Smooth muscle cell (in vitro differentiated cells): ENCODE results near the gene IL17REL. TPM values are rescaled to one million over a fixed set of nuclear protein-coding genes. Genes with fewer than 3 reads are reported as not detected.

ENCODE experiments used
- DNase-seq: peaks from one replicate; lab custom pipeline; 2025; ENCODE audit not compliant: unreplicated experiment; lab: John Stamatoyannopoulos, UW
- H2AFZ ChIP-seq: fragments of 200-600 bp; sonication (generic); 2 replicates; pipeline ENCODE4 v1.6.0; 2016; ENCODE audit warnings: antibody characterized with exemption, low read depth, mild to moderate bottlenecking
- H3F3A ChIP-seq: fragments of 200-600 bp; sonication (generic); 2 replicates; pipeline ENCODE4 v1.6.0; 2017; ENCODE audit warnings: antibody characterized with exemption, low read depth
- H3K27ac ChIP-seq: fragments of 200-600 bp; sonication (generic); 2 replicates; pipeline ENCODE4 v1.5.1; 2016; ENCODE audit warnings: low read depth, mild to moderate bottlenecking
- H3K27me3 ChIP-seq: fragments of 200-600 bp; sonication (generic); 2 replicates; pipeline ENCODE4 v1.6.1; 2016; ENCODE audit warnings: low read depth, mild to moderate bottlenecking
- H3K36me3 ChIP-seq: fragments of 200-600 bp; sonication (generic); 2 replicates; pipeline ENCODE4 v1.5.1; 2016; ENCODE audit warnings: low read depth
- H3K4me1 ChIP-seq: fragments of 200-600 bp; sonication (generic); 2 replicates; pipeline ENCODE4 v1.5.1; 2016; ENCODE audit warnings: low read depth
- H3K4me2 ChIP-seq: fragments of 200-600 bp; sonication (generic); 2 replicates; pipeline ENCODE4 v1.6.0; 2016; ENCODE audit warnings: mild to moderate bottlenecking
- H3K4me3 ChIP-seq: fragments of 200-600 bp; sonication (generic); 2 replicates; pipeline ENCODE4 v1.5.1; 2016; ENCODE audit warnings: mild to moderate bottlenecking
- H3K79me2 ChIP-seq: fragments of 200-600 bp; sonication (generic); 2 replicates; pipeline ENCODE4 v1.6.0; 2016; ENCODE audit warnings: low read depth, mild to moderate bottlenecking
- H3K9ac ChIP-seq: fragments of 200-600 bp; sonication (generic); 2 replicates; pipeline ENCODE4 v1.6.0; 2016; ENCODE audit warnings: low read depth
- H3K9me3 ChIP-seq: fragments of 200-600 bp; sonication (generic); replicated peaks from 2 replicates; pipeline ENCODE4 v1.5.1; 2016; ENCODE audit warnings: low read depth
- H4K20me1 ChIP-seq: fragments of 200-600 bp; sonication (generic); 2 replicates; pipeline ENCODE4 v1.6.0; 2016; ENCODE audit warnings: low read depth
- WGBS: methylation state at CpG from one replicate; pipeline ENCODE4 v1.1.7; 2016; ENCODE audit warnings: low lambda C conversion rate; 5-methylcytosine and 5-hydroxymethylcytosine counted together
- polyA plus RNA-seq: library from polyadenylated mRNA; unstranded; fragments of >200 nt; fragmentation: Nextera tagmentation; extraction: Ambion mirVana; gene quantifications from 2 replicates; pipeline ENCODE4 v1.2.1, GENCODE V29; 2016
- total RNA-seq: library from RNA; depleted of rRNA; stranded (reverse); fragments of >200 nt; gene quantifications from 2 replicates; pipeline ENCODE4 v1.2.3, GENCODE V29; 2014
- TF ChIP-seq, protein P1 (sequence below): fragments of 200-600 bp; sonication (generic); IDR thresholded peaks from 2 replicates; pipeline ENCODE4 v1.5.1; 2017; ENCODE audit warnings: borderline replicate concordance, mild to moderate bottlenecking, antibody characterized with exemption; ENCODE audit not compliant: insufficient read depth, poor library complexity, severe bottlenecking

IL17REL gene
- total and polyA plus RNA-seq, 2 experiments from 2014 or later, result 0.04 TPM; not detected in 1

DNA sequence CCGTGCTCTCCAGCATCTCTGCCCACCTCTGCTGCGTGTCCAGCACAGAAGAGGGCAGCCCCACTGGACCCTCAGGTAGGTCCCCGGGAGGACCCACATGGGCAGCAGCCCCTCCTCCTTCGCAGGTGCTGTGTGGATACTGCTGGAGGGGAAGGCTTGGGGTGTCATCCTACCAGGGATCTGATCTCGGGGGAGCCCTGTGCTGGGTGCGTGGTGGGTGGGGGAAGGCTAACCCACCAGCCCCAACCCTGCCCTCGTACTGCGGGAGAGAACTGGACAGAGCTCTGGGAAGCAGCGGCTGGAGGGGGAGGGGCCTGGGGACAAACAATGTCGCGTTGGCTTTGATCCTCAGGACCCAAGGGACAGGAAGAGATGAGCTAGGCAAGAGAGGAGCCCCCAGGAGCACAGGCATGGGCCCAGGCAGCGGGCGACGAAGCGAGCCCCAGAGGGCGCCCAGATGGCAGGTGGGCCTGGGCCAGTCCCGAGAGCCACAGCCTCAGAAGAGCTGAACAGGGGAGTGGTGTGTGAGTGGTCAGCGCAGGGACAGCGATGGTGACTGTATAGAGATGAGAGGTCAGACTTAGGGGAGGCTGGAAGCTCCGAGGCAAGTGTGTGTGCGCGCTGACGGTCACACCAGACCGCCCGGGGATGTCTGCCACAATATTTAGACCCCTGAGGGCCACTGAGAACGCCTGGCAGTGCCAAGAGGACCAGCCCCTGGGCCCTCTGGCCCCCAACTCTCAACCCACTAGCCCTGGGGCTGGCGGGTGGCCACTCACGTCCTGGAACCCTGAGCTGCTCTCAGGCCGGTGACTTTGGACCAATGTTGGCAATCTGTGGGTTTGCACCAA, 53.4 kb downstream of the IL17REL start:
- no peak for DNase-seq
- peak overlapping the region; percentile 82 for H3K27ac ChIP-seq
- TF ChIP-seq, protein P1, sequence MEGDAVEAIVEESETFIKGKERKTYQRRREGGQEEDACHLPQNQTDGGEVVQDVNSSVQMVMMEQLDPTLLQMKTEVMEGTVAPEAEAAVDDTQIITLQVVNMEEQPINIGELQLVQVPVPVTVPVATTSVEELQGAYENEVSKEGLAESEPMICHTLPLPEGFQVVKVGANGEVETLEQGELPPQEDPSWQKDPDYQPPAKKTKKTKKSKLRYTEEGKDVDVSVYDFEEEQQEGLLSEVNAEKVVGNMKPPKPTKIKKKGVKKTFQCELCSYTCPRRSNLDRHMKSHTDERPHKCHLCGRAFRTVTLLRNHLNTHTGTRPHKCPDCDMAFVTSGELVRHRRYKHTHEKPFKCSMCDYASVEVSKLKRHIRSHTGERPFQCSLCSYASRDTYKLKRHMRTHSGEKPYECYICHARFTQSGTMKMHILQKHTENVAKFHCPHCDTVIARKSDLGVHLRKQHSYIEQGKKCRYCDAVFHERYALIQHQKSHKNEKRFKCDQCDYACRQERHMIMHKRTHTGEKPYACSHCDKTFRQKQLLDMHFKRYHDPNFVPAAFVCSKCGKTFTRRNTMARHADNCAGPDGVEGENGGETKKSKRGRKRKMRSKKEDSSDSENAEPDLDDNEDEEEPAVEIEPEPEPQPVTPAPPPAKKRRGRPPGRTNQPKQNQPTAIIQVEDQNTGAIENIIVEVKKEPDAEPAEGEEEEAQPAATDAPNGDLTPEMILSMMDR, result no peak
- no peak overlapping the region for H3K9ac ChIP-seq
- no peaks in the 10 kb centered on the region for H3F3A ChIP-seq
- 92% methylated on average over 25 of the region's 29 CpGs for WGBS
- no peaks in the 10 kb centered on the region for H3K9me3 ChIP-seq
- peaks cover 30% of the 10 kb centered on the region for H3K79me2 ChIP-seq
- no peaks in the 10 kb centered on the region for H3K36me3 ChIP-seq
- H2AFZ ChIP-seq, result no peak overlapping the region
- H4K20me1 ChIP-seq, result peaks cover 29% of the 10 kb centered on the region
- H3K27me3 ChIP-seq, result no peaks in the 10 kb centered on the region
- H3K4me3 ChIP-seq, result peak overlapping the region; percentile 63
- peaks cover 8% of the 10 kb centered on the region for H3K4me1 ChIP-seq
- peak overlapping the region; percentile 89 for H3K4me2 ChIP-seq

- Histone ChIP-seq H4K20me1 (peaks cover 21% of the 10 kb centered on the region), H2AFZ (no peak overlapping the region), H3K4me2 (no peak overlapping the region), H3K27ac (no peak overlapping the region), H3K79me2 (peaks cover 23% of the 10 kb centered on the region), H3F3A (no peaks in the 10 kb centered on the region), H3K9ac (no peak overlapping the region), H3K27me3 (no peaks in the 10 kb centered on the region), H3K4me3 (no peak overlapping the region), H3K9me3 (no peaks in the 10 kb centered on the region), H3K36me3 (no peaks in the 10 kb centered on the region), H3K4me1 (peaks cover 8% of the 10 kb centered on the region)
- TF ChIP-seq, protein P1, result no peak
- DNase-seq, result no peak
- 88% methylated on average over 16 of the region's 16 CpGs for WGBS
Measured at GRCh38 chr22:49958366-49958921, 54.1 kb downstream of the IL17REL start.

DNA sequence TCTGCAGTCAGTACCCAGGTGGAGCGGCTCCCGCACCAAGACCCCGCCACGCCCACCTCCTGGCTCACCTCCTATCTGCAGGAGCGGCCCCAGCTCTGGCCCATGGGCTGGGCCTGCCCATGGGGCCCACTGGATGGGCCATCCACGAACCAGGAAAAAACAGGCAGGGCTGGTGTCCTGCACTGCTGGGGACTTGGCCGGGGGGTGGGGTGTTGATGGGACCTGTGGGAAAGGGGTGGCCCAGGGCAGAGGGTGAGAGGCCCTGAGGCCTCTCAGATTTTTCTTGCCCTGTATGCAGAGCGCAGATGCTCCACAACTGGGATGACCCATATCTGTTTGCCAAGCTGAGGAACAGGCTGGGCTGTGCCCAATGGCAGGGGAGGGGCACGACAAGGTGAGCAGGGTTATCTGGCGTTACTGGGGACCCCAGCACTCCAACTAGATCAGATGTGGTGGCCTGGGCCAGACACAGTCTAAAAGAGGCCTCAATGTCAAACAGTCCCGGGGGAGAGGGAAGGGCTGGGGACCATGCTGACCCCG, 54.7 kb downstream of the IL17REL start:
- WGBS, result 86% methylated on average over 11 of the region's 12 CpGs
- DNase-seq, result no peak
- Histone ChIP-seq H3K27ac (no peak overlapping the region), H3K36me3 (no peaks in the 10 kb centered on the region), H3K79me2 (peaks cover 18% of the 10 kb centered on the region), H3K4me1 (peaks cover 5% of the 10 kb centered on the region), H4K20me1 (peaks cover 16% of the 10 kb centered on the region), H3K4me2 (no peak overlapping the region), H3K4me3 (no peak overlapping the region), H3K9ac (no peak overlapping the region), H3F3A (no peaks in the 10 kb centered on the region), H2AFZ (no peak overlapping the region), H3K9me3 (no peaks in the 10 kb centered on the region), H3K27me3 (no peaks in the 10 kb centered on the region)
- TF ChIP-seq, protein P1, result no peak
